Spinal cord (tissue), 10 donors: ENCODE results near the gene RPRD1B. TPM values are rescaled to one million over a fixed set of nuclear protein-coding genes. Genes with fewer than 3 reads are reported as not detected.

Source experiments
- DNase-seq, 6 donors: peaks; one replicate each; pipeline versions ENCODE4 v3.0.0 to v3.0.0-alpha.2; 2013 to 2015; ENCODE audit warnings: low spot score in 6 of 6, low read depth in 4 of 6
- H3K27ac ChIP-seq: one replicate; pipeline ENCODE4 v1.5.1; 2013; ENCODE audit warnings: low read depth, low read length, control low read depth
- H3K27me3 ChIP-seq: one replicate; pipeline ENCODE4 v1.6.1; 2013; ENCODE audit warnings: low read length; ENCODE audit not compliant: control insufficient read depth, insufficient read depth
- H3K36me3 ChIP-seq: one replicate; pipeline ENCODE4 v1.6.1; 2013; ENCODE audit warnings: low read length; ENCODE audit not compliant: control insufficient read depth, insufficient read depth
- H3K4me1 ChIP-seq: one replicate; pipeline ENCODE4 v1.6.1; 2013; ENCODE audit warnings: low read length; ENCODE audit not compliant: control insufficient read depth, insufficient read depth
- H3K4me3 ChIP-seq: one replicate; pipeline ENCODE4 v1.5.1; 2013; ENCODE audit warnings: low read depth, low read length, control low read depth
- H3K9me3 ChIP-seq: one replicate; pipeline ENCODE4 v1.6.1; 2013; ENCODE audit warnings: low read length; ENCODE audit not compliant: control insufficient read depth, insufficient read depth
- WGBS: methylation state at CpG from one replicate; pipeline ENCODE4 v1.1.5; 2013; ENCODE audit warnings: missing lambda C conversion rate; ENCODE audit not compliant: insufficient coverage; 5-methylcytosine and 5-hydroxymethylcytosine counted together
- polyA plus RNA-seq, 2 donors: library from polyadenylated mRNA; unstranded; fragments of 120-200 nt; gene quantifications; one replicate each; pipeline ENCODE4 v1.2.1, GENCODE V29; 2013; ENCODE audit not compliant: insufficient read length in 2 of 2
- total RNA-seq, 2 donors: library from RNA; depleted of rRNA in 1 of 2; stranded (reverse); fragments of 120-200 nt in 1 of 2; fragments of >200 nt in 1 of 2; gene quantifications; one replicate each; pipeline versions ENCODE4 v1.2.3 to v1.2.4, GENCODE V29; 2013 to 2014
- donor health status: healthy.

Gene RPRD1B
- total and polyA plus RNA-seq, 4 donors, result 25.4 to 32.6 (median 27.6) TPM

- H3K27ac ChIP-seq, result no peak overlapping the region
- peaks cover 4% of the 10 kb centered on the region for H3K9me3 ChIP-seq
- peaks cover 28% of the 10 kb centered on the region for H3K36me3 ChIP-seq
- H3K27me3 ChIP-seq, result no peaks in the 10 kb centered on the region
- WGBS, result 100% methylated on average over 1 of the region's 2 CpGs
- DNase-seq, result no peak
- no peak overlapping the region for H3K4me3 ChIP-seq
- H3K4me1 ChIP-seq, result no peaks in the 10 kb centered on the region
Observed at GRCh38 chr20:38013887-38014286, 19.7 kb upstream of the RPRD1B start.

- peaks cover 21% of the 10 kb centered on the region for H3K36me3 ChIP-seq
- no peak for DNase-seq
- no peak overlapping the region for H3K4me3 ChIP-seq
- H3K9me3 ChIP-seq, result peaks cover 4% of the 10 kb centered on the region
- no peak overlapping the region for H3K27ac ChIP-seq
- peaks cover under 1% of the 10 kb centered on the region for H3K4me1 ChIP-seq
- no CpG with 5 or more reads among the region's 1 CpG for WGBS
- H3K27me3 ChIP-seq, result no peaks in the 10 kb centered on the region
Observed at GRCh38 chr20:38017959-38018358, 15.6 kb upstream of the RPRD1B start.

- peaks cover 4% of the 10 kb centered on the region for H3K9me3 ChIP-seq
- H3K4me1 ChIP-seq, result peaks cover 2% of the 10 kb centered on the region
- no CpG with 5 or more reads among the region's 2 CpGs for WGBS
Observed at GRCh38 chr20:38018385-38018784, 15.2 kb upstream of the RPRD1B start.

GRCh38 chr20:38021087-38021772, 12.3 kb upstream of the RPRD1B start:
- Histone ChIP-seq H3K9me3 (peaks cover 4% of the 10 kb centered on the region), H3K27ac (no peak overlapping the region), H3K4me3 (no peak overlapping the region), H3K4me1 (peaks cover 10% of the 10 kb centered on the region), H3K27me3 (no peaks in the 10 kb centered on the region), H3K36me3 (peaks cover 9% of the 10 kb centered on the region)
- DNase-seq, result no peak
- WGBS, result no CpG with 5 or more reads among the region's 2 CpGs

More at GRCh38 chr20:38018385-38018784, 15.2 kb upstream of the RPRD1B start:
- no peak overlapping the region for H3K4me3 ChIP-seq
- H3K27ac ChIP-seq, result no peak overlapping the region
- H3K36me3 ChIP-seq, result peaks cover 17% of the 10 kb centered on the region
- no peak for DNase-seq
- no peaks in the 10 kb centered on the region for H3K27me3 ChIP-seq

GRCh38 chr20:38023181-38024001, 10.2 kb upstream of the RPRD1B start:
- Histone ChIP-seq H3K9me3 (no peaks in the 10 kb centered on the region), H3K27me3 (no peaks in the 10 kb centered on the region), H3K36me3 (peaks cover 3% of the 10 kb centered on the region), H3K27ac (peak overlapping the region; percentile 17), H3K4me1 (peaks cover 10% of the 10 kb centered on the region), H3K4me3 (no peak overlapping the region)
- WGBS, result 60% methylated on average over 1 of the region's 5 CpGs
- DNase-seq, result peak in 3 of 6 donors; percentile 37 to 63 (median 61)

- Histone ChIP-seq H3K9me3 (no peaks in the 10 kb centered on the region), H3K4me1 (peaks cover 10% of the 10 kb centered on the region), H3K27me3 (no peaks in the 10 kb centered on the region), H3K4me3 (no peak overlapping the region), H3K27ac (no peak overlapping the region), H3K36me3 (no peaks in the 10 kb centered on the region)
- WGBS, result 43% methylated on average over 1 of the region's 5 CpGs
- DNase-seq, result peak in 1 of 6 donors; percentile 44
Observed at GRCh38 chr20:38024496-38024895, 9.1 kb upstream of the RPRD1B start.

GRCh38 chr20:38029453-38029852, 4.1 kb upstream of the RPRD1B start:
- DNase-seq, result no peak
- no peak overlapping the region for H3K4me3 ChIP-seq
- H3K9me3 ChIP-seq, result no peaks in the 10 kb centered on the region
- H3K27ac ChIP-seq, result no peak overlapping the region
- peaks cover 15% of the 10 kb centered on the region for H3K4me1 ChIP-seq
- no peaks in the 10 kb centered on the region for H3K27me3 ChIP-seq
- H3K36me3 ChIP-seq, result no peaks in the 10 kb centered on the region
- no CpG with 5 or more reads among the region's 3 CpGs for WGBS

GRCh38 chr20:38031957-38032356, 1.6 kb upstream of the RPRD1B start:
- Histone ChIP-seq H3K4me3 (no peak overlapping the region), H3K9me3 (no peaks in the 10 kb centered on the region)

GRCh38 chr20:38032585-38033329, 789 bp upstream of the RPRD1B start:
- DNase-seq, result no peak
- H3K27me3 ChIP-seq, result no peaks in the 10 kb centered on the region
- WGBS, result 48% methylated on average over 25 of the region's 28 CpGs
- H3K4me1 ChIP-seq, result peaks cover 21% of the 10 kb centered on the region
- peak overlapping the region; percentile 82 for H3K27ac ChIP-seq
- peaks cover 7% of the 10 kb centered on the region for H3K36me3 ChIP-seq
- H3K9me3 ChIP-seq, result no peaks in the 10 kb centered on the region
- peak overlapping the region; percentile 78 for H3K4me3 ChIP-seq

More at GRCh38 chr20:38031957-38032356, 1.6 kb upstream of the RPRD1B start:
- no peak overlapping the region for H3K27ac ChIP-seq
- peaks cover 7% of the 10 kb centered on the region for H3K36me3 ChIP-seq
- 91% methylated on average over 1 of the region's 3 CpGs for WGBS
- H3K4me1 ChIP-seq, result peaks cover 21% of the 10 kb centered on the region
- H3K27me3 ChIP-seq, result no peaks in the 10 kb centered on the region
- no peak for DNase-seq
